Measurements from ENCODE around the gene GNE. TPM values are rescaled to one million over a fixed set of nuclear protein-coding genes. Genes with fewer than 3 reads are reported as not detected.

Gene GNE
- total and polyA plus RNA-seq, 10 of the 15 experiments (the other 5 are each of a cell fraction or from before 2014, with no cell fraction given), result 4.1 to 13.6 (median 10.7) TPM

- H4K20me1 ChIP-seq (ENCODE audit: control insufficient read depth, insufficient read depth), result peaks cover 8% of the 10 kb centered on the region; the same call in 1 of the 2 replicates
- peaks cover 13% of the 10 kb centered on the region for H3K4me1 ChIP-seq (ENCODE audit: control insufficient read depth, insufficient read depth, low read length)
- peak within 1 kb of the TSS; percentile 96 for H3K9ac ChIP-seq (ENCODE audit: control insufficient read depth, insufficient read depth, low read length)
- FAIRE-seq (peak; percentile 97), ATAC-seq (peak; percentile 98), DNase-seq (ENCODE audit: low read depth, low spot score) (peak; percentile 97)
- in situ Hi-C loops (cut with MboI), result no loop called here
- no peaks in the 10 kb centered on the region for H3K9me3 ChIP-seq (replicated peaks; ENCODE audit: control insufficient read depth, insufficient read depth, low read length)
- ChIA-PET SMC1A (ENCODE audit: uncharacterized antibody, unreplicated experiment) (interaction anchor here (1.0 to 3.1 kb wide), 4 partner anchors 23 to 139 kb away, joined by 3 to 17 read pairs (median 5); partner anchors contain the start of gene GNE), POLR2A (interaction anchor here (0.6 to 1.6 kb wide), 5 partner anchors 12 to 393 kb away, joined by 4 to 9 read pairs (median 6); partner anchors contain the start of gene GNE), CTCF (interaction anchor here (0.5 to 3.8 kb wide), 26 partner anchors 10 to 494 kb away, joined by 3 to 40 read pairs (median 4); partner anchors contain the start of gene SPAG8), RAD21 (ENCODE audit: unreplicated experiment) (interaction anchor here (0.6 to 2.9 kb wide), 12 partner anchors 17 to 212 kb away, joined by 3 to 21 read pairs (median 4); partner anchors contain the start of genes GNE and RNF38)
- H3K27me3 ChIP-seq (replicated peaks in 1 of 2; ENCODE audit: control insufficient read depth in 2 of 2, insufficient read depth in 2 of 2, low read length in 1 of 2), result no peaks in the 10 kb centered on the region
- WGBS (ENCODE audit: insufficient coverage, insufficient replicate concordance, low lambda C conversion rate, missing lambda C conversion rate), result 1% methylated on average over 61 of the region's 68 CpGs
- peak within 1 kb of the TSS; percentile 99 for H2AFZ ChIP-seq (ENCODE audit: control insufficient read depth, low read depth, low read length)
- peaks cover 47% of the 10 kb centered on the region for H3K79me2 ChIP-seq (ENCODE audit: control insufficient read depth, insufficient read depth, low read length)
- peaks cover 0 to 11% of the 10 kb centered on the region in 2 experiments; a peak in 2 of 4 replicates for H3K36me3 ChIP-seq (ENCODE audit: control insufficient read depth in 2 of 2, insufficient read depth in 2 of 2, low read length in 1 of 2)
- H3K4me3 ChIP-seq, result peak within 1 kb of the TSS; percentile 86
- BruUV-seq (replicated peaks), result no TSS peak
- intact Hi-C loops (cut with micrococcal nuclease; ENCODE audit: unreplicated experiment), result loop anchor here (1.0 to 5.0 kb wide), 3 partner anchors 67 to 137 kb away; partner anchors contain the start of gene GNE
- H3K4me2 ChIP-seq (ENCODE audit: control insufficient read depth, insufficient read depth), result peak within 1 kb of the TSS; percentile 87
- H3K27ac ChIP-seq (ENCODE audit: control insufficient read depth, insufficient read depth), result peak within 1 kb of the TSS; percentile 88
- peak; percentile 94 for TF ChIP-seq TAF1 (IDR thresholded peaks at IDR 0.05; ENCODE audit: borderline replicate concordance, low read depth, low read length)
- no peak for TF ChIP-seq ZZZ3 (IDR thresholded peaks at IDR 0.05; ENCODE audit: control insufficient read depth, insufficient read length, low read depth)
- peak; percentile 90 to 93 for TF ChIP-seq SRF (IDR thresholded peaks at IDR 0.05; ENCODE audit: low read depth in 2 of 2, low read length in 2 of 2)
- no peak for TF ChIP-seq JUND (IDR thresholded peaks at IDR 0.05; ENCODE audit: low read depth, low read length)
- TF ChIP-seq HDAC6 (IDR thresholded peaks at IDR 0.05; ENCODE audit: unreplicated experiment), result peak; percentile 85
- peak; percentile 60 for TF ChIP-seq CREB1 (IDR thresholded peaks at IDR 0.05; ENCODE audit: low read depth)
- TF ChIP-seq PAX8 (IDR thresholded peaks at IDR 0.05), result no peak
- TF ChIP-seq, protein P1, sequence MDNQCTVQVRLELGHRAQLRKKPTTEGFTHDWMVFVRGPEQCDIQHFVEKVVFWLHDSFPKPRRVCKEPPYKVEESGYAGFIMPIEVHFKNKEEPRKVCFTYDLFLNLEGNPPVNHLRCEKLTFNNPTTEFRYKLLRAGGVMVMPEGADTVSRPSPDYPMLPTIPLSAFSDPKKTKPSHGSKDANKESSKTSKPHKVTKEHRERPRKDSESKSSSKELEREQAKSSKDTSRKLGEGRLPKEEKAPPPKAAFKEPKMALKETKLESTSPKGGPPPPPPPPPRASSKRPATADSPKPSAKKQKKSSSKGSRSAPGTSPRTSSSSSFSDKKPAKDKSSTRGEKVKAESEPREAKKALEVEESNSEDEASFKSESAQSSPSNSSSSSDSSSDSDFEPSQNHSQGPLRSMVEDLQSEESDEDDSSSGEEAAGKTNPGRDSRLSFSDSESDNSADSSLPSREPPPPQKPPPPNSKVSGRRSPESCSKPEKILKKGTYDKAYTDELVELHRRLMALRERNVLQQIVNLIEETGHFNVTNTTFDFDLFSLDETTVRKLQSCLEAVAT (IDR thresholded peaks at IDR 0.05), result peak; percentile 61; the same call in 1 of the 2 replicates
- TF ChIP-seq, protein P2, sequence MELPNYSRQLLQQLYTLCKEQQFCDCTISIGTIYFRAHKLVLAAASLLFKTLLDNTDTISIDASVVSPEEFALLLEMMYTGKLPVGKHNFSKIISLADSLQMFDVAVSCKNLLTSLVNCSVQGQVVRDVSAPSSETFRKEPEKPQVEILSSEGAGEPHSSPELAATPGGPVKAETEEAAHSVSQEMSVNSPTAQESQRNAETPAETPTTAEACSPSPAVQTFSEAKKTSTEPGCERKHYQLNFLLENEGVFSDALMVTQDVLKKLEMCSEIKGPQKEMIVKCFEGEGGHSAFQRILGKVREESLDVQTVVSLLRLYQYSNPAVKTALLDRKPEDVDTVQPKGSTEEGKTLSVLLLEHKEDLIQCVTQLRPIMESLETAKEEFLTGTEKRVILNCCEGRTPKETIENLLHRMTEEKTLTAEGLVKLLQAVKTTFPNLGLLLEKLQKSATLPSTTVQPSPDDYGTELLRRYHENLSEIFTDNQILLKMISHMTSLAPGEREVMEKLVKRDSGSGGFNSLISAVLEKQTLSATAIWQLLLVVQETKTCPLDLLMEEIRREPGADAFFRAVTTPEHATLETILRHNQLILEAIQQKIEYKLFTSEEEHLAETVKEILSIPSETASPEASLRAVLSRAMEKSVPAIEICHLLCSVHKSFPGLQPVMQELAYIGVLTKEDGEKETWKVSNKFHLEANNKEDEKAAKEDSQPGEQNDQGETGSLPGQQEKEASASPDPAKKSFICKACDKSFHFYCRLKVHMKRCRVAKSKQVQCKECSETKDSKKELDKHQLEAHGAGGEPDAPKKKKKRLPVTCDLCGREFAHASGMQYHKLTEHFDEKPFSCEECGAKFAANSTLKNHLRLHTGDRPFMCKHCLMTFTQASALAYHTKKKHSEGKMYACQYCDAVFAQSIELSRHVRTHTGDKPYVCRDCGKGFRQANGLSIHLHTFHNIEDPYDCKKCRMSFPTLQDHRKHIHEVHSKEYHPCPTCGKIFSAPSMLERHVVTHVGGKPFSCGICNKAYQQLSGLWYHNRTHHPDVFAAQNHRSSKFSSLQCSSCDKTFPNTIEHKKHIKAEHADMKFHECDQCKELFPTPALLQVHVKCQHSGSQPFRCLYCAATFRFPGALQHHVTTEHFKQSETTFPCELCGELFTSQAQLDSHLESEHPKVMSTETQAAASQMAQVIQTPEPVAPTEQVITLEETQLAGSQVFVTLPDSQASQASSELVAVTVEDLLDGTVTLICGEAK (IDR thresholded peaks at IDR 0.05; ENCODE audit: borderline replicate concordance), result peak; percentile 87; the same call in 1 of the 2 replicates
- TF ChIP-seq ZNF207 (IDR thresholded peaks at IDR 0.05; ENCODE audit: borderline replicate concordance), result no peak
- peak; percentile 59 for TF ChIP-seq SMARCA5 (IDR thresholded peaks at IDR 0.05)
- TF ChIP-seq ATF3 (IDR thresholded peaks at IDR 0.05; ENCODE audit: borderline replicate concordance, extremely low read depth, low read depth, low read length), result no peak
These were observed 67.6 kb downstream of the GNE start, which contains the start of gene CLTA for GRCh38 chr9:36190388-36191289. CLTA (plus strand) TSS chr9:36190921; CDS start chr9:36191057, 136 bp downstream.

All from GM12878 (cell line).